NT2/D1 (cell line): ENCODE data around the gene POLR2H.

Source experiments
- SUZ12 ChIP-seq: IDR thresholded peaks from 2 replicates; pipeline ENCODE4 v1.6.1; 2011; ENCODE audit not compliant: insufficient read length, insufficient read depth; ENCODE audit errors: extremely low read depth
- YY1 ChIP-seq: IDR thresholded peaks from 2 replicates; pipeline ENCODE4 v1.6.1; 2011; ENCODE audit not compliant: insufficient read length, insufficient read depth
- ZNF274 ChIP-seq: IDR thresholded peaks from 2 replicates; pipeline ENCODE4 v1.6.1; 2011; ENCODE audit warnings: mild to moderate bottlenecking, low read depth, low read length

- TF ChIP-seq YY1 (no peak), ZNF274 (no peak), SUZ12 (no peak)
Observed at GRCh38 chr3:184328516-184328915, 33.0 kb upstream of the POLR2H start.
